HFFc6 (cell line): ENCODE results near the gene STIM1. TPM values are rescaled to one million over a fixed set of nuclear protein-coding genes. Genes with fewer than 3 reads are reported as not detected.
"Not testable (repeated sequence)": the region's sequence is repeated elsewhere in the genome, so short reads cannot be mapped to it uniquely, and the experiment has no call there.

ENCODE experiments used
- DNase-seq: peaks from one replicate; pipeline ENCODE4 v3.0.0-alpha.2; 2018
- H3K27ac Mint-ChIP-seq: 2 replicates; pipeline ENCODE4 v1.8.0; 2020; ENCODE audit warnings: mild to moderate bottlenecking, mixed read lengths
- H3K27me3 Mint-ChIP-seq: 2 replicates; pipeline ENCODE4 v1.8.0; 2021; ENCODE audit warnings: mild to moderate bottlenecking, moderate library complexity, mixed read lengths; ENCODE audit not compliant: insufficient read depth
- H3K36me3 Mint-ChIP-seq: 2 replicates; pipeline ENCODE4 v1.8.0; 2021; ENCODE audit warnings: low read depth, mixed read lengths
- H3K4me1 Mint-ChIP-seq: 2 replicates; pipeline ENCODE4 v1.8.0; 2020; ENCODE audit warnings: low read depth, mixed read lengths
- H3K4me3 Mint-ChIP-seq: 2 replicates; pipeline ENCODE4 v1.8.0; 2020; ENCODE audit warnings: mild to moderate bottlenecking, moderate library complexity, mixed read lengths
- H3K9me3 Mint-ChIP-seq: 2 replicates; pipeline ENCODE4 v1.8.0; 2020; ENCODE audit warnings: mild to moderate bottlenecking, mixed read lengths
- CTCF ChIP-seq: fragments of 200-600 bp; sonication (generic); IDR thresholded peaks from 2 replicates; pipeline ENCODE4 v1.5.0; 2021; ENCODE audit warnings: antibody characterized with exemption, mild to moderate bottlenecking
- total RNA-seq, 6 experiments: library from RNA; stranded (reverse); fragmentation: NEBNext Ultra II Directional; extraction: Animal tissue kit (Norgen Biotek cat#: 25700); gene quantifications; 2 replicates in 1 of 6; 3 replicates in 5 of 6; pipeline ENCODE4 v1.2.3, GENCODE V29; 2021

The STIM1 gene
- total RNA-seq, 6 experiments from 2014 or later: 27.6 to 33.1 (median 30.7) TPM

GRCh38 chr11:3856856-3857553, 1.5 kb downstream of the STIM1 start:
- no peak for DNase-seq
- no peak for TF ChIP-seq CTCF
- Mint-ChIP-seq H3K36me3 (0 out of 2 replicates have a peak, but pooled peaks cover 4% of the 10 kb centered on the region), H3K9me3 (no peaks in the 10 kb centered on the region), H3K27ac (0 out of 2 replicates have a peak overlapping the region, but pooled peaks have one; percentile 84), H3K27me3 (peaks cover 2% of the 10 kb centered on the region), H3K4me3 (peak overlapping the region; percentile 96), H3K4me1 (peaks cover 62% of the 10 kb centered on the region)

GRCh38 chr11:3857628-3858027, 2.2 kb downstream of the STIM1 start:
- Mint-ChIP-seq H3K4me3 (peak overlapping the region; percentile 57), H3K27ac (no peak overlapping the region), H3K9me3 (no peaks in the 10 kb centered on the region), H3K4me1 (peaks cover 62% of the 10 kb centered on the region), H3K27me3 (peaks cover 2% of the 10 kb centered on the region), H3K36me3 (0 out of 2 replicates have a peak, but pooled peaks cover 4% of the 10 kb centered on the region)
- no peak for TF ChIP-seq CTCF
- no peak for DNase-seq

- no peak for DNase-seq
- Mint-ChIP-seq H3K36me3 (0 out of 2 replicates have a peak, but pooled peaks cover 4% of the 10 kb centered on the region), H3K4me3 (no peak overlapping the region; the same call in 1 of the 2 replicates), H3K4me1 (peaks cover 56% of the 10 kb centered on the region), H3K27me3 (no peaks in the 10 kb centered on the region; the same call in 1 of the 2 replicates), H3K27ac (no peak overlapping the region), H3K9me3 (no peaks in the 10 kb centered on the region)
- TF ChIP-seq CTCF: no peak
These were observed 4.0 kb downstream of the STIM1 start for GRCh38 chr11:3859373-3859881.

DNA sequence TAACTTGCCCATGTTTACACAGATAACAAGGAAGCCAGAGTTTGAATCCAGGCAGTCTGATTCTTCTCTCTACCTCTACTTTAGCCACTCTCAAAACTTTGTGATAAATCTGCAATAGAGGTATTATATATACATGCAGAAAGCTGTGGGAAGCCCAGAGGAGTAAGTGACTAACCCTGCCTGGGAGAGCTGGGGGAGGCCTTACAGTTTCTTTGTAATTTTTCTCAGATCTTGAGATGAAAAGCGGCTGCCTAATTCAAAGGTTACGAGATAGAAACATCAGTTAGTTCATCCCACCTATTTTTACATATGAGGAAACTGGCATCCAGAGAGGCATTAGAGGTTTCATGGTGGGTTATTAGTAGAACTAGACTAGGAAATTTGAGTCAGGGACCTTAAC, 4.9 kb downstream of the STIM1 start:
- no peak for DNase-seq
- H3K9me3 Mint-ChIP-seq: no peaks in the 10 kb centered on the region
- no peak overlapping the region for H3K4me3 Mint-ChIP-seq
- TF ChIP-seq CTCF: no peak
- H3K27me3 Mint-ChIP-seq: no peaks in the 10 kb centered on the region; the same call in 1 of the 2 replicates
- 0 out of 2 replicates have a peak, but pooled peaks cover 4% of the 10 kb centered on the region for H3K36me3 Mint-ChIP-seq
- no peak overlapping the region for H3K27ac Mint-ChIP-seq
- peaks cover 62% of the 10 kb centered on the region for H3K4me1 Mint-ChIP-seq

DNA sequence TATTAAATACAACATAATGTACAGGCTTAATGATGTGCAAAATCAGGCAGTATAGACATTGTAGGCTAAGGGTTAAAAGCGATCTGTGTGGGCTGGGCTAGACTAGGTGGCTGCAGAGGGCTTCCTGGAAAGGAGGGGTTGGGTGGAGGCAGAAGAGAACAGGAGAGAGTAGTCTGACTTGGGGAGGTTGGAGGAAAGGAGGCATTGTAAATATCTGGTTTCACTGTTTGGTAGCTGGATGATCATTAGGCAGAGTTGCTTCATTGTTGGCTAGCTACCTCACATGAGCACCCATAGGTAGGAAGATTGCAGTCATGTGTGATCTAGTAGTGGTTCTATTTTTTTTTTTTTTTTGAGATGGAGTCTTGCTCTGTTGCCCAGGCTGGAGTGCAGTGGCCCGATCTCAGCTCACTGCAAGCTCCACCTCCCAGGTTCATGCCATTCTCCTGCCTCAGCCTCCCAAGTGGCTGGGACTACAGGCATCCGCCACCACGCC, 5.5 kb downstream of the STIM1 start:
- not testable (repeated sequence) for DNase-seq, H3K36me3 Mint-ChIP-seq, H3K9me3 Mint-ChIP-seq, H3K4me3 Mint-ChIP-seq, H3K27me3 Mint-ChIP-seq, H3K27ac Mint-ChIP-seq
- peaks cover 67% of the 10 kb centered on the region for H3K4me1 Mint-ChIP-seq

- H3K27ac Mint-ChIP-seq: no peak overlapping the region
- DNase-seq: no peak
- H3K27me3 Mint-ChIP-seq: no peaks in the 10 kb centered on the region; the same call in 1 of the 2 replicates
- H3K4me3 Mint-ChIP-seq: no peak overlapping the region
- H3K36me3 Mint-ChIP-seq: 0 out of 2 replicates have a peak, but pooled peaks cover 4% of the 10 kb centered on the region
- no peak for TF ChIP-seq CTCF
- peaks cover 69% of the 10 kb centered on the region for H3K4me1 Mint-ChIP-seq
- H3K9me3 Mint-ChIP-seq: no peaks in the 10 kb centered on the region
These were observed 6.2 kb downstream of the STIM1 start for GRCh38 chr11:3861683-3862082.
